ENCODE results near the gene DERL2.

GRCh38 chr17:5526821-5527598 is 41.0 kb upstream of the DERL2 start:
- TF ChIP-seq POLR2A (IDR thresholded peaks at IDR 0.05) (no peak), CTCF (IDR thresholded peaks at IDR 0.05) (no peak)
